IPS-18c (cell line): ENCODE data around the gene TAF1L.
"Not testable (repeated sequence)": the region's sequence is repeated elsewhere in the genome, so short reads cannot be mapped to it uniquely, and the experiment has no call there.

Experiments used
- H3K4me3 ChIP-seq: 2 replicates; pipeline ENCODE4 v1.7.0; 2013; ENCODE audit warnings: low read depth, mild to moderate bottlenecking, low read length, moderate library complexity; ENCODE audit not compliant: insufficient read depth
- H3K9me3 ChIP-seq: one replicate; pipeline ENCODE4 v1.6.1; 2013; ENCODE audit warnings: mild to moderate bottlenecking, low read length, moderate library complexity; ENCODE audit not compliant: control insufficient read depth, insufficient read depth

Gene TAF1L

GRCh38 chr9:32603914-32604852, 31.3 kb downstream of the TAF1L start:
- H3K9me3 ChIP-seq, result peaks cover 2% of the 10 kb centered on the region
- H3K4me3 ChIP-seq, result no peak overlapping the region

GRCh38 chr9:32599021-32599420, 36.4 kb downstream of the TAF1L start:
- not testable (repeated sequence) for H3K9me3 ChIP-seq, H3K4me3 ChIP-seq

GRCh38 chr9:32596936-32597335, 38.5 kb downstream of the TAF1L start:
- H3K4me3 ChIP-seq, result no peak overlapping the region
- H3K9me3 ChIP-seq, result no peaks in the 10 kb centered on the region

GRCh38 chr9:32596096-32596865, 39.2 kb downstream of the TAF1L start:
- Histone ChIP-seq H3K9me3 (no peaks in the 10 kb centered on the region), H3K4me3 (no peak overlapping the region)

- Histone ChIP-seq H3K9me3 (no peaks in the 10 kb centered on the region), H3K4me3 (no peak overlapping the region)
These were observed 44.6 kb downstream of the TAF1L start for GRCh38 chr9:32590898-32591297.

GRCh38 chr9:32590476-32590875, 45.0 kb downstream of the TAF1L start:
- no peaks in the 10 kb centered on the region for H3K9me3 ChIP-seq
- no peak overlapping the region for H3K4me3 ChIP-seq

- H3K9me3 ChIP-seq, result no peaks in the 10 kb centered on the region
- no peak overlapping the region for H3K4me3 ChIP-seq
These were observed 46.3 kb downstream of the TAF1L start for GRCh38 chr9:32589083-32589723.

- Histone ChIP-seq H3K4me3 (no peak overlapping the region), H3K9me3 (no peaks in the 10 kb centered on the region)
These were observed 47.6 kb downstream of the TAF1L start for GRCh38 chr9:32587901-32588300.

- Histone ChIP-seq H3K9me3 (no peaks in the 10 kb centered on the region), H3K4me3 (no peak overlapping the region)
These were observed 50.7 kb downstream of the TAF1L start for GRCh38 chr9:32584784-32585183.

GRCh38 chr9:32581512-32582143, 53.8 kb downstream of the TAF1L start:
- no peaks in the 10 kb centered on the region for H3K9me3 ChIP-seq
- H3K4me3 ChIP-seq, result no peak overlapping the region

- no peaks in the 10 kb centered on the region for H3K9me3 ChIP-seq
- H3K4me3 ChIP-seq, result no peak overlapping the region
These were observed 54.7 kb downstream of the TAF1L start for GRCh38 chr9:32580631-32581300.

GRCh38 chr9:32579706-32580331, 55.6 kb downstream of the TAF1L start:
- no peak overlapping the region for H3K4me3 ChIP-seq
- no peaks in the 10 kb centered on the region for H3K9me3 ChIP-seq
